B cell (primary cell): ENCODE data around the gene SSBP3.

ENCODE experiments used
- CTCF ChIP-seq: fragments of 200-600 bp; IDR thresholded peaks from one replicate; pipeline ENCODE4 v1.8.0; 2022; ENCODE audit warnings: antibody characterized with exemption, mild to moderate bottlenecking
- EZH2 ChIP-seq: IDR thresholded peaks from 2 replicates; pipeline ENCODE4 v1.6.1; 2012; ENCODE audit warnings: borderline replicate concordance, low read depth, mild to moderate bottlenecking, moderate library complexity, low read length; ENCODE audit not compliant: insufficient read depth, poor library complexity, severe bottlenecking

- TF ChIP-seq CTCF (no peak), EZH2 (no peak)
Measured at GRCh38 chr1:54374766-54375165, 31.4 kb downstream of the SSBP3 start.
